SW480 (cell line): ENCODE data around the gene ZNF785.
A peak's percentile ranks its signal among the peaks of the same experiment; 100 is the strongest.
"Not testable (repeated sequence)": the region's sequence is repeated elsewhere in the genome, so short reads cannot be mapped to it uniquely, and the experiment has no call there.

ENCODE experiments used
- DNase-seq: peaks from one replicate; pipeline ENCODE4 v3.0.0-alpha.2; 2016; ENCODE audit warnings: low spot score

ZNF785 gene

DNA sequence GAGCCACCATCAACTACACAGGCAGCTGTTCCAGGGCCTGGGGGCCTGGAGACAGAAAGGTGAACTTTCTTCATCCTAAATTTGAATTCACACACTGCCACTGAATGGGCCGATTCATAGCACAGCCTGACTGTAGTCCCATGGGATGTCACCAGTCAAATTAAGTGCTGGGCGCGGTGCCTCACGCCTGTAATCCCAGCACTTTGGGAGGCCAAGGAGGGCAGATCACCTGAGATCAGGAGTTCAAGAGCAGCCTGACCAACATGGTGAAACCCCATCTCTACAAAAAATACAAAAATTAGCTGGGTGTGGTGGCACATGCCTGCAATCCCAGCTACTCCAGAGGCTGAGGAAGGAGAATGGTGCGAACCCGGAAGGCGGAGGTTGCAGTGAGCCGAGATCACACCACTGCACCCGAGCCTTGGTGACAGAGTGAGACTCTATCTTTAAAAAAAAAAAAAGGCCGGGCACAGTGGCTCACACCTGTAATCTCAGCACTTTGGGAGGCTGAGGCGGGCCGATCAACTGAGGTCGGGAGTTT lies 45.4 kb downstream of the ZNF785 start:
- DNase-seq, result not testable (repeated sequence)

DNA sequence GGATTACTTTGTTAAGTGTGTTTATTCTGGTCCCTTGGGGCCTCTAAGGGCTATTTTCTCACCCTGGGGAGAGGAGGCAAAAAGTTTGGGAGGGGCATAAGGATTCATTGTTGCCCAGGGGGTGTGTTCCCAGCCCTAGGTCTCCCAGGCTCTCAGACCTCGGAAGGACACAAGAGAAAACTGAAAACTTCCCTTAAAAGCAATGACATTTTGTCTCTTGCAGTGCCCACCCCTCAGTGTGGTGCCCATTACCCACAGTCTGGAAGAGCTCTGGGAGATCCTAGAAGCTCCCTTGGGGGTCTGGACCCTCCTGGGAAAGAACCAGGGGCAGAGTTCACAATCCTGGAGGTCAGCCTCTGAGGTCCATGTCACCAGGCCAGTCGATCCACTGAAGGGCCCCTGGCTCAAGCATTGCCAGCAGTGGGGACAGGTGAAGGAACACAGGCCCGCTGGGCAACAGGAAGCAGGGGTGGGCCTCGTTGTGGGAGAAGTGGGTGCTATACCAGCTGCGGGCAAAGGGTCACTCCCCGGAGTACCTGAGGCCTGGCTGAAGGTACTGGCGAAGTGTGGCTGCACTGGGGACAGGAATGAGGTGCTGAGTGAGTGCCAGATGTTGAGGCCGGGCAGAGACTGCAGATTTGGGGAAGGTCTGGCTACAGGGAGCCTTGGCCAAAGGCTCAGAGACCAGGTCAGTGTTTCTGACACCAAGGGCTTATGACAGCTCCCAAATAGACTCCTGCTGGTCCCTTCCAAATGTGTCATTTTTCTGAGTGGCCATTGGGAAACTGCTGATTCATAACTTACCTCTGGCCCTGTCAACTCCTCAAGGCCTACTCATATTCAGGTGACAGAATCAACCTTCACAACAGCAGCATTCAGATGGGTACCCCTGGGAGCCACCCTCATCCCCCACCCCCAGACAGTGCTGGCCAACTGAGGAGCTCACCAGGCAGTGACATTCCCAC lies 46.2 kb downstream of the ZNF785 start:
- no peak for DNase-seq

DNA sequence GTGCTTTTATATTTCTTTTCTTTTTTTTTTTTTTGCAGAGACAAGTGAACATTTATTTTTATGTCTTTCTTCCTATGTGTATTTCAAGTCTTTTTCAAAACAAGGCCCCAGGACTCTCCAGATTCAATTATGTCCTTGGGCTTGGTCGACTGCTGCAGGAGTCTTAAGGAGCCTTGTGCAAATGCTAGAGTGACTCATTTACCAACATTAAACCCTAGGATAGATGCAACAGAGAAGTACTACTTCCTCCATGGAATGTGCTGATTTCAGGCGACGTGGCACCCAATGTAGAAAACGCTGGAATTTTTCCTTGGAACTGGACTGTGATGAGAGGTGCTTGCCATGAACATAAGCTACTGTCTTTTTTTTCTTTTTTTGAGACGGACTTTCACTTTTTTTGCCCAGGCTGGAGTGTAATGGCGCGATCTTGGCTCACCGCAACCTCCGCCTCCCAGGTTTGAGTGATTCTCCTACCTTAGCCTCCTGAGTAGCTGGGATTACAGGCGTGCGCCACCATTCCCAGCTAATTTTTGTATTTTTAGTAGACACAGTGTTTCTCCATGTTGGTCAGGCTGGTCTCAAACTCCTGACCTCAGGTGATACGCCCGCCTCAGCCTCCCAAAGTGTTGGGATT lies 49.0 kb downstream of the ZNF785 start:
- DNase-seq, result not testable (repeated sequence)

DNA sequence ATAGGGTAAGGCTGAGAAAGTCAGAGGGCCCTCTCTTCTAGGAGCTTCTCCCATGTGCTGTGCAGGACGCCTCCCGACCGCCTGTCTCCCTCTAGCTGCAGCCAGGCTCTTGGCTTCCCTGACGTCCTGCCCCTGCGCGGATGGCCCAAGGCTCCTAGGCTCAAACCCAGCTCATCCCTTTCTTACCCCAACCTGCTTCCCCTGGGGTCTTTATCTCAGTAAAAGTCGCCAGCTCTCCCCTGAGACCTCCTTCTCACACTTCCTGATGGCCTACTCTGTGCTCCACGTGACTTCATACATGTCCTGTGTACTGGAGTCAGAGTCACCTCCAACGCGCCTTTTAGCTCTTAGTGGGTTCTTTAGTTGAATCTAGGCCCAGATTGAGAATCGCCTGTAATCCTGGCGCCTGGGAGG lies 49.7 kb downstream of the ZNF785 start:
- DNase-seq, result peak; percentile 82

DNA sequence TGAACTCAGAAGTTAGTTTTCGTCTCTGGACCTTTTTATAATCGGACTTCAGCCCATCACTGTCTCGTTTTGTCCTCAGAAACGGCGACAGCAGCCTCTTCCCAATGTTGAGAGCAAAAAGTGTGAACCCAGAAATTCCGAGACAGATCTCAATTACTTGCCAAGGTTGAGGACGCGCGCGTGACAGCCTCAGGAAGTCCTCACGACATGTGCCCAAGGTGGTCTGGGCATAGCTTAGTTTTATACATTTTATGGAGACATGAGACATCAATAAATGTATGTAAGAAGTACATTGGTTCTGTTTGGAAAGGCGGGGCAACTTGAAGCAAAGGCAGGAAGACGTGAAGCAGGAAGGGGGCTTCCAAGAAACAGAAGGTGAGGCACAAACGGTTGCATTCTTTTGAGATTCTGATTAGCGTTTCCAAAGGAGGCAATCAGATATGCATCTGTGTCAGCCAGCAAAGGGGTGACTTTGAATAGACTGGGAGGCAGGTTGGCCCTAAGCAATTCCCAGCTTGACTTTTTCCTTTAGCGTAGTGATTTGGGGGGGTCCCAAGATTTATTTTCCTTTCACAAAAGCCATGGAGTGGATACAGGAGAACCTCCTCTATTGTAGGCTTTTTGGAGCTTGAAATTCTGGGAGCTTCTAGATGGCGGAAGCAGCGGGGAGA lies 50.3 kb downstream of the ZNF785 start:
- no peak for DNase-seq

DNA sequence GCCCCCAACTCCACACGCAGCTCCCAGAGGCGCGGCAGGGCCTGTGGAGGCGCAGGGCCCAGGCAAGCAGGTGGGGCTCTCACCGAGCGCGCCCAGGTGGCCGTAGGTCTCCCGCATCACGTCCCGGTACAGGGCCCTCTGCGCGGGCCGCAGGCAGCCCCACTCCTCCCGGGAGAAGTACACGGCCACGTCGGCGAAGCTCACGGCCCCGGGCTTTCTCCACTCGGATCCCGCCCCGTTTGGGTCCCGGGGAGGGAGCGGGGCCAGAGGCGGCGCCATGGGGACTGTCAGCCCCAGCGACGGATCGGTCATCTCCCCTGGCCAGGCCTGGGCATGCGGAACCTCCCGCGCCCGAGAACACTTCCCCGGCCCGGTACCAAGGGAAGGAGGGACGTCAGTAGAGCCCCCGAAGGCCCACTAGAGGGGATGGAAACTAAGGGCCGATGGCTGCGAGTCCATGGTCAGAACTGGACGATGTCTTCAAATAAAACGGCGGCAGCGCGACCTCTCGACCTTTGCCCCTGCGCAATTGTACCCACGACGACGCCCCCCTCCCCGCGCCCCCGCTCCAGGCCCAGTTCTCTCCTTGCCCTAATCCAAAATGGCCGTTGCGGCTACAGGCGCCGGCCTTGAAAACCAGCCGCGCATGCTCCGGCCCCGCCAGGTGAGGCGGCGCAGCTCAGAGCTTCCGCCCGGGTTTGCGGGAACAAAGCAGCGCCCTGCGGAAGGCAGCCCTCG lies 51.0 kb downstream of the ZNF785 start, which contains the start of gene ZNF747:
Gene ZNF747 (minus strand): TSS at position 491 of the 738 bp plus-strand sequence. CDS start 179 bp downstream, at position 312.
- peak; percentile 80 for DNase-seq

DNA sequence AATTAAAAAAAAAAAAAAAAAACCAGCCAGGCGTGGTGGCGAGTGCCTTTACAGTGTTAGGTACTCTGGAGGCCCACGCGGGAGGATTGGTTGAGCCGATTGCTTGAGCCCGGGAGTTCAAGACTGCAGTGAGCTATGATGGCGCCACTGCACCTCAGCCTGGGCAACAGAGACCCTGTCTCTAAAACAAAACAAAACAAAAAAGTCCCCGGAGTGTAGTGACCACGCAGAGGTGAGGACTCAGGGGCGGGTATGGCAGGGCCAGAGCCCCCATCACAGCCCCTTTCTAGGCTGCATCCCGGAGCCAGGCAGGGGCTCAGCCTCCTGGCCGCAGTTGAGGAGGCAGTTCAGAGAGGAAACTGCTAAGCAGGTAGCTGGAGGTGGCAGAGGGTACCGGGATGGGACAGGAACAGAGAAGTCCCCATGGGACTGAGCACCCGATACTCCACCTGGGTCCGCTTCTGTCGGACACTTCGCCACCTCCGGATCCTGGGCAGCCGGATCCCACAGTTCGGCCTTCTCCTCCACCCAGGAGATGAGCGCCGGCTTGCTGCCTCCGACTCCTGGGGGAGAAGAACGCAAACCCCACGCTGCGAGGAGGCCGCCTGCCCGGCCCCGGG lies 51.6 kb downstream of the ZNF785 start:
- DNase-seq, result no peak

DNA sequence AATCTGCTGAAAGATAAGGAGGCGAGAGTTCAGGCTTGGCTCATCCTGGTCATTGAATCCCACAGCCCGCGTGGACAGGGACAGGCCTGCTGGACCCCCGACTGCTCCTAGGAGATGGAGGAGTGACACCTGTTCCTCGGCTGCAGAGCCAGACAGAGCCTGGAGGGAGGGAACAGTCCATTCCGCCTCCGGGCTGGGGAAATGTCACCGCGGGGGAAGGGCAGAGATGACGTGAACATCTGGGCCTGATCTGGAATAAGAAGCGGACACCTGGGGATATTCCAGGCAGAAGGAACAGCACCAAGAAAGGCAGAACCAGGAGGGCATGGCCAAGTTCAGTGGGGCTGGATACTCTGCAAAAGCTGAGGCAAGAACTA lies 52.4 kb downstream of the ZNF785 start:
- DNase-seq, result no peak

DNA sequence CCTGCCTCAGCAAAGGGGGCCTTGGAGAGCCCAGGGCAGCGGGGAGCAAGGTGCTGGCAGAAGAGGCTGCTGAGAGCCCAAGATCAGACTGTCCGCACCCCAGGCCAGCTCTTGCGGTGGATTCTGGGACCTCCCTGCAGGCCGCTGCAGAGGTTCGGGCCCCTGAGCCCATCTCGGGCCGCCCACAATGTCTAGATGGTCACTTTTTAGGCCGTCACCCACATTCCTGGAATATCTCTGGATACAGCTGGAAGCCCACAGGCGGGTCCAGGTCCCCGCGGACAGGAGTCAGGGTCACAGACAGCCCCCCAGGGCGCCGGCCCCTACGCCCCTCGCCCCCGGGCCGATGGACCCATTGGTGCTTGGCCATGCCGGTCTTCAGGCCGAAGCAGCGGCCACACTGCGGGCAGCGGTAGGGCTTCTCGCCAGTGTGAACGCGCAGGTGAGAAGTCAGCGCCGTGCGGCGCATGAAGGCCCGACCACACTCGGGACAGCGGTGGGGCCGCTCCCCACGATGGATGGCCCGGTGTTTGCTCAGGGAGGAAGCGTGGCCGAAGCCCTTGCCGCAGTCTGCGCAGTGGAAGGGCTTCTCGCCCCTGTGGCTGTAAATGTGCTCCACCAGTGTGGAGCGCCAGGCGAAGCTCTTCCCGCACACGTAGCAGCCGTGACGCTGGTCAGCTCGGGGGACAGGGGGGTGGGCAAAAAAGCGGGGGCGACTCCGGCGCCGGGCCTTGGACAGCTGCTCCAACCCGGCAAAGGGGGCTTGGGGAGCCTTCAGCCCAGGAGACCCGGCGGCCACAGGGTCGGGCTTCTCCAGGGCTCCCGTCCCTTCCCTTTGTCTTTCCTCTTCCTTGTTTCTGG lies 53.0 kb downstream of the ZNF785 start:
- DNase-seq, result no peak
